Measurements from ENCODE around the gene SMC1B. TPM values are rescaled to one million over a fixed set of nuclear protein-coding genes. Genes with fewer than 3 reads are reported as not detected.
"Not testable (repeated sequence)": the region's sequence is repeated elsewhere in the genome, so short reads cannot be mapped to it uniquely, and the experiment has no call there.

SMC1B gene
- polyA plus RNA-seq, 1 donor from 2014 or later = not detected

- Histone ChIP-seq H3K4me3 (ENCODE audit: low read length) (no peak overlapping the region), H4K20me1 (ENCODE audit: insufficient read depth) (no peaks in the 10 kb centered on the region), H3K27ac (ENCODE audit: low read length) (no peak overlapping the region), H3K9ac (ENCODE audit: low read length) (no peak overlapping the region), H2AFZ (ENCODE audit: low read depth, low read length) (no peak overlapping the region), H3K36me3 (ENCODE audit: insufficient read depth, low read length) (no peaks in the 10 kb centered on the region), H3K4me2 (ENCODE audit: low read length) (no peak overlapping the region), H3K9me2 (ENCODE audit: insufficient read depth, low read length) (no peaks in the 10 kb centered on the region), H3K9me3 (ENCODE audit: low read length) (no peaks in the 10 kb centered on the region), H3F3A (ENCODE audit: insufficient read depth, low read length, poor library complexity, severe bottlenecking) (no peaks in the 10 kb centered on the region), H3K79me2 (replicated peaks; ENCODE audit: insufficient read depth, low read length) (no peaks in the 10 kb centered on the region), H3K27me3 (ENCODE audit: insufficient read depth, low read depth, low read length) (no peaks in the 10 kb centered on the region)
- TF ChIP-seq SMC3 (conservative IDR thresholded peaks at IDR 0.05; ENCODE audit: poor library complexity) = no peak
- TF ChIP-seq MXI1 (conservative IDR thresholded peaks at IDR 0.05; ENCODE audit: poor library complexity, severe bottlenecking) = no peak
Measured at GRCh38 chr22:45381348-45381747, 32.1 kb downstream of the SMC1B start.

GRCh38 chr22:45376703-45377102 lies 36.7 kb downstream of the SMC1B start:
- Histone ChIP-seq H3K27me3 (ENCODE audit: insufficient read depth, low read depth, low read length) (no peaks in the 10 kb centered on the region), H3K9me3 (ENCODE audit: low read length) (no peaks in the 10 kb centered on the region), H4K20me1 (ENCODE audit: insufficient read depth) (no peaks in the 10 kb centered on the region), H3K9me2 (ENCODE audit: insufficient read depth, low read length) (no peaks in the 10 kb centered on the region), H3K4me2 (ENCODE audit: low read length) (no peak overlapping the region), H3K4me3 (ENCODE audit: low read length) (no peak overlapping the region), H2AFZ (ENCODE audit: low read depth, low read length) (no peak overlapping the region), H3K36me3 (ENCODE audit: insufficient read depth, low read length) (no peaks in the 10 kb centered on the region), H3K27ac (ENCODE audit: low read length) (no peak overlapping the region), H3K9ac (ENCODE audit: low read length) (no peak overlapping the region), H3F3A (ENCODE audit: insufficient read depth, low read length, poor library complexity, severe bottlenecking) (no peaks in the 10 kb centered on the region), H3K79me2 (replicated peaks; ENCODE audit: insufficient read depth, low read length) (no peaks in the 10 kb centered on the region)
- TF ChIP-seq EZH2 (IDR thresholded peaks at IDR 0.05; ENCODE audit: borderline replicate concordance, insufficient read depth, low read length, poor library complexity, severe bottlenecking) (no peak), RAD21 (conservative IDR thresholded peaks at IDR 0.05) (no peak), POLR2AphosphoS5 (IDR thresholded peaks at IDR 0.05) (no peak), EP300 (conservative IDR thresholded peaks at IDR 0.05; ENCODE audit: poor library complexity, severe bottlenecking) (no peak)

GRCh38 chr22:45376009-45376408 lies 37.4 kb downstream of the SMC1B start:
- no peaks in the 10 kb centered on the region for H3K9me2 ChIP-seq (ENCODE audit: insufficient read depth, low read length)
- H3F3A ChIP-seq (ENCODE audit: insufficient read depth, low read length, poor library complexity, severe bottlenecking) = no peaks in the 10 kb centered on the region
- H3K4me2 ChIP-seq (ENCODE audit: low read length) = no peak overlapping the region
- no peaks in the 10 kb centered on the region for H3K36me3 ChIP-seq (ENCODE audit: insufficient read depth, low read length)
- TF ChIP-seq RAD21 (conservative IDR thresholded peaks at IDR 0.05) (no peak), SMC3 (conservative IDR thresholded peaks at IDR 0.05; ENCODE audit: poor library complexity) (no peak), MXI1 (conservative IDR thresholded peaks at IDR 0.05; ENCODE audit: poor library complexity, severe bottlenecking) (no peak), POLR2AphosphoS5 (IDR thresholded peaks at IDR 0.05) (no peak), TAF1 (IDR thresholded peaks at IDR 0.05; ENCODE audit: low read depth) (no peak), EZH2 (IDR thresholded peaks at IDR 0.05; ENCODE audit: borderline replicate concordance, insufficient read depth, low read length, poor library complexity, severe bottlenecking) (no peak), CTCF (IDR thresholded peaks at IDR 0.05; ENCODE audit: poor library complexity, severe bottlenecking) (no peak), EP300 (conservative IDR thresholded peaks at IDR 0.05; ENCODE audit: poor library complexity, severe bottlenecking) (no peak), REST (IDR thresholded peaks at IDR 0.05; ENCODE audit: borderline replicate concordance) (no peak)
- H3K79me2 ChIP-seq (replicated peaks; ENCODE audit: insufficient read depth, low read length) = no peaks in the 10 kb centered on the region
- H3K27me3 ChIP-seq (ENCODE audit: insufficient read depth, low read depth, low read length) = no peaks in the 10 kb centered on the region
- no peak overlapping the region for H3K4me3 ChIP-seq (ENCODE audit: low read length)
- no peaks in the 10 kb centered on the region for H4K20me1 ChIP-seq (ENCODE audit: insufficient read depth)
- H3K27ac ChIP-seq (ENCODE audit: low read length) = no peak overlapping the region
- no peak overlapping the region for H3K9ac ChIP-seq (ENCODE audit: low read length)
- H2AFZ ChIP-seq (ENCODE audit: low read depth, low read length) = no peak overlapping the region
- no peaks in the 10 kb centered on the region for H3K9me3 ChIP-seq (ENCODE audit: low read length)

GRCh38 chr22:45373592-45373991 lies 39.8 kb downstream of the SMC1B start:
- not testable (repeated sequence) for H3K9me3 ChIP-seq (ENCODE audit: low read length); H4K20me1 ChIP-seq (ENCODE audit: insufficient read depth); H3K79me2 ChIP-seq (replicated peaks; ENCODE audit: insufficient read depth, low read length); H3K27ac ChIP-seq (ENCODE audit: low read length); H3K4me2 ChIP-seq (ENCODE audit: low read length); H3K9ac ChIP-seq (ENCODE audit: low read length); H3K9me2 ChIP-seq (ENCODE audit: insufficient read depth, low read length); H3K27me3 ChIP-seq (ENCODE audit: insufficient read depth, low read depth, low read length); H3K4me3 ChIP-seq (ENCODE audit: low read length); H3F3A ChIP-seq (ENCODE audit: insufficient read depth, low read length, poor library complexity, severe bottlenecking); H3K36me3 ChIP-seq (ENCODE audit: insufficient read depth, low read length); H2AFZ ChIP-seq (ENCODE audit: low read depth, low read length)
